BLaER1 (cell line): Measurements from ENCODE around the gene MPV17L.
A peak's percentile ranks its signal among the peaks of the same experiment; 100 is the strongest.
"Not testable (repeated sequence)": the region's sequence is repeated elsewhere in the genome, so short reads cannot be mapped to it uniquely, and the experiment has no call there.

Experiments used
- H3K27ac ChIP-seq: shearing (Covaris generic); formaldehyde crosslinking; 2 replicates; pipeline ENCODE4 v1.8.1; 2022
- H3K27me3 ChIP-seq: shearing (Covaris generic); formaldehyde crosslinking; 2 replicates; pipeline ENCODE4 v1.8.1; 2022
- H3K36me3 ChIP-seq: shearing (Covaris generic); formaldehyde crosslinking; 2 replicates; pipeline ENCODE4 v1.8.1; 2022
- H3K4me1 ChIP-seq: shearing (Covaris generic); formaldehyde crosslinking; 2 replicates; pipeline ENCODE4 v1.8.1; 2022
- H3K4me2 ChIP-seq: shearing (Covaris generic); formaldehyde crosslinking; 2 replicates; pipeline ENCODE4 v1.8.1; 2022
- H3K4me3 ChIP-seq: shearing (Covaris generic); formaldehyde crosslinking; 2 replicates; pipeline ENCODE4 v1.8.1; 2022
- H3K9ac ChIP-seq: shearing (Covaris generic); formaldehyde crosslinking; 2 replicates; pipeline ENCODE4 v1.8.1; 2022
- H3K9me3 ChIP-seq: shearing (Covaris generic); formaldehyde crosslinking; 2 replicates; pipeline ENCODE4 v1.8.1; 2022
- H4K20me1 ChIP-seq: shearing (Covaris generic); formaldehyde crosslinking; 2 replicates; pipeline ENCODE4 v1.8.1; 2022

MPV17L gene

GRCh38 chr16:15395631-15396508, at the start of gene MPV17L:
MPV17L (plus strand) TSS chr16:15395754; CDS start chr16:15395898, 144 bp downstream.
- not testable (repeated sequence) for H3K4me2 ChIP-seq
- H3K9me3 ChIP-seq: peaks cover 14% of the 10 kb centered on the region

GRCh38 chr16:15348721-15349120, 46.8 kb upstream of the MPV17L start:
- H3K4me1 ChIP-seq: not testable (repeated sequence)

More at GRCh38 chr16:15395631-15396508, at the start of gene MPV17L:
- H4K20me1 ChIP-seq, H3K27ac ChIP-seq, H3K4me1 ChIP-seq, H3K9ac ChIP-seq, H3K36me3 ChIP-seq: not testable (repeated sequence)
- 0 out of 2 replicates have a peak within 1 kb of the TSS, but pooled peaks have one; percentile 22 for H3K4me3 ChIP-seq
- peaks cover 18% of the 10 kb centered on the region for H3K27me3 ChIP-seq

DNA sequence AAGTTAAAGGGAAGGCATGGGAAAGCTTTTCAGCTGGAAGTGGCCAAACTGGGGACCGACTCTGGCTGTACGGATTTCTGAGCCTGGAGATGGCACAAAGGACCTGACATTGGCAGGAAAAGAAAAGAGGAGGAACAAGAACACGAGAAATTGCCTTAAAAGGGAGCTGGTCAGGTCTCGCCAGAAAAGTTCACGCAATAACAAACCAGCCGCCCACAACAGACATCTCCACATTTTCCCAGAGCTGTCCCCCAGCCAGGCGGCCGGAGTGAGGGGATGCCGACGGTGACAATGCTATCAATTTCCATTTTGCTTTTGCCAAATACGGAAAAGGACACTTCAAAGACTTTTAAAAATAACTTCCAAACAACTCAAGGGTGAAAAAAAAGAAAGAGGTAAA, 44.3 kb upstream of the MPV17L start:
- not testable (repeated sequence) for H3K4me1 ChIP-seq, H3K27ac ChIP-seq, H4K20me1 ChIP-seq

More at GRCh38 chr16:15348721-15349120, 46.8 kb upstream of the MPV17L start:
- not testable (repeated sequence) for H3K27ac ChIP-seq, H3K4me2 ChIP-seq, H3K36me3 ChIP-seq, H3K9me3 ChIP-seq, H3K4me3 ChIP-seq, H3K27me3 ChIP-seq, H4K20me1 ChIP-seq, H3K9ac ChIP-seq

DNA sequence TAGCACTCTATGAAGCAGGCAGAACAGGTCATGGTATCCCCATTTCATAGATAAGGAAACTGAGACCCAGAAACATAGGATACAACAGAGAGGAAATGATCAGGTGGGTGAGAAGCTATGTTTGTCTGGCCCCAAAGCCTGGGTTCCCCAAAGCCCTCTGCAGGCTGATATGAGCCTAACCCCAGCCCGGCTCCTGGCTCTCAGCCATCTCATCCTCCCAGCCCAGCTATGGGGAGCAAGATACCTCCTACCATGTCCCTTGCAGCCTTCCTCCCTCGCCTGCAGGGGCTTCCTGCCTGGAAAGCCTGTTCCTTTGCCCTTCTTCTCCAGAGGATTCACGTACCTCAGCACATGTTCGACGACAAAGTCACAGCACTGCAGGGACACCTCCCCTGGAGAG, 43.8 kb upstream of the MPV17L start:
- not testable (repeated sequence) for H3K9ac ChIP-seq, H3K27me3 ChIP-seq, H3K9me3 ChIP-seq, H3K4me2 ChIP-seq, H3K27ac ChIP-seq, H4K20me1 ChIP-seq, H3K36me3 ChIP-seq, H3K4me3 ChIP-seq, H3K4me1 ChIP-seq

More for the DNA sequence above, 44.3 kb upstream of the MPV17L start:
- H3K9ac ChIP-seq, H3K27me3 ChIP-seq, H3K36me3 ChIP-seq, H3K9me3 ChIP-seq, H3K4me3 ChIP-seq, H3K4me2 ChIP-seq: not testable (repeated sequence)

- not testable (repeated sequence) for H3K27me3 ChIP-seq, H3K9ac ChIP-seq, H3K4me3 ChIP-seq, H4K20me1 ChIP-seq, H3K9me3 ChIP-seq, H3K4me1 ChIP-seq, H3K4me2 ChIP-seq, H3K36me3 ChIP-seq, H3K27ac ChIP-seq
Observed at GRCh38 chr16:15352852-15353251, 42.7 kb upstream of the MPV17L start.

- H3K27me3 ChIP-seq, H3K27ac ChIP-seq, H4K20me1 ChIP-seq, H3K36me3 ChIP-seq, H3K9me3 ChIP-seq, H3K4me2 ChIP-seq, H3K4me1 ChIP-seq, H3K9ac ChIP-seq, H3K4me3 ChIP-seq: not testable (repeated sequence)
Observed at GRCh38 chr16:15354846-15355245, 40.7 kb upstream of the MPV17L start.

DNA sequence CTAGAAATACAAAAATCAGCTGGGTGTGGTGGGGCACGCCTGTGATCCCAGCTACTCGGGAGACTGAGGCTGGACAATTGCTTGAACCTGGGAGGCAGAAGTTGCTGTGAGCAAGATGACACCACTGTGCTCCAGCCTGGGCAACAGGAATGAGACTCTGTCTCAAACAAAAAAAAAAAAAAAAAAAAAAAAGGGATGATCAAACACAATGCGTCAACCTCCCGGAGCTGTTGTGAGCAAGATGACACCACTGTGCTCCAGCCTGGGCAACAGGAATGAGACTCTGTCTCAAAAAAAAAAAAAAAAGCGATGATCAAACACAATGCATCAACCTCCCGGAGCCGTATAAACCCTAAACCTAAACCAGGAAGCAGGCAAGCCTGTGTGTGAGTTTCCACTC, 38.1 kb upstream of the MPV17L start:
- H3K4me1 ChIP-seq, H3K9me3 ChIP-seq, H3K27ac ChIP-seq, H3K4me3 ChIP-seq, H3K36me3 ChIP-seq, H3K4me2 ChIP-seq, H3K27me3 ChIP-seq, H4K20me1 ChIP-seq, H3K9ac ChIP-seq: not testable (repeated sequence)

GRCh38 chr16:15378194-15378593, 17.4 kb upstream of the MPV17L start, which contains the start of gene NPIPA5:
NPIPA5 (minus strand) TSS chr16:15378294; CDS start chr16:15378294, 0 bp downstream.
- H3K4me1 ChIP-seq, H3K27me3 ChIP-seq, H3K9me3 ChIP-seq, H3K27ac ChIP-seq, H3K9ac ChIP-seq, H3K36me3 ChIP-seq, H3K4me2 ChIP-seq, H4K20me1 ChIP-seq, H3K4me3 ChIP-seq: not testable (repeated sequence)

GRCh38 chr16:15382810-15383209, 12.7 kb upstream of the MPV17L start:
- H3K4me3 ChIP-seq, H3K4me1 ChIP-seq, H3K9me3 ChIP-seq, H3K36me3 ChIP-seq, H4K20me1 ChIP-seq, H3K9ac ChIP-seq, H3K4me2 ChIP-seq, H3K27me3 ChIP-seq, H3K27ac ChIP-seq: not testable (repeated sequence)

DNA sequence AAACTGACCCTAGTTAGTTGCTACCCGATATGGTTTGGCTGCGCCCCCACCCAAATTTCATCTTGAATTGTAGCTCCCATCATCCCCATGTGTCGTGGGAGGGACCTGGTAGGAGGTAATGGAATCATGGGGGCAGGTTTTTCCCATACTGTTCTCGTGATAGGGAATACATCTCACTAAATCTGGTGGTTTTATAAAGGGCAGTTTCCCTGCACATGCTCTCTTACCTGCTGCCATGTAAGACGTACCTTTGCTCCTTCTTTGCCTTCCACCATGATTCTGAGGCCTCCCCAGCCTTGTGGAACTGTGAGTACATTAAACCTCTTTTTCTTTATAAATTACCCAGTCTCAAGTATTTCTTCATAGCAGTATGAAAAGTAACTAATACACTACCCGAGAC, 7.5 kb upstream of the MPV17L start:
- H3K27ac ChIP-seq, H3K4me3 ChIP-seq, H3K9ac ChIP-seq, H3K36me3 ChIP-seq, H4K20me1 ChIP-seq, H3K27me3 ChIP-seq, H3K4me2 ChIP-seq, H3K4me1 ChIP-seq, H3K9me3 ChIP-seq: not testable (repeated sequence)

DNA sequence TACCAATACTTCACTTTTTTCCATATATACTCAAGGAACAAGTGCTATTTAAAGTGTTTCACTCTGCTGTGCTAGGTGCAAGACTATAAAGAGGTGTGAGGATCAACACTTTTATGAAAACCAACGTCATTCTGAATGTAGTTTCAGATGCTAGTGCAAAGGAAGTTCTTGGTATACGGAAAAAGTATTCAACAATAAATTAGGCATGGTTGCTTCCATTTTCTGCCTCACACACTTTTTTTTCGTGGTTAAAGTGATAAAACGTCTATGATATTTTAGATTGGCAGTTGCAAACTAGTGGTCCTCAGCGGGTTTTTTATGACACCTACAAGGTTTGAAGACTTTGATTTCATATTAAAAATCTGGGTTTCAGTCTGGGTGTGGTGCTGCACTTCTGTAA, 5.6 kb upstream of the MPV17L start:
- H3K9ac ChIP-seq, H3K9me3 ChIP-seq, H3K27me3 ChIP-seq, H3K4me2 ChIP-seq, H3K4me1 ChIP-seq, H3K4me3 ChIP-seq, H3K27ac ChIP-seq, H4K20me1 ChIP-seq, H3K36me3 ChIP-seq: not testable (repeated sequence)

DNA sequence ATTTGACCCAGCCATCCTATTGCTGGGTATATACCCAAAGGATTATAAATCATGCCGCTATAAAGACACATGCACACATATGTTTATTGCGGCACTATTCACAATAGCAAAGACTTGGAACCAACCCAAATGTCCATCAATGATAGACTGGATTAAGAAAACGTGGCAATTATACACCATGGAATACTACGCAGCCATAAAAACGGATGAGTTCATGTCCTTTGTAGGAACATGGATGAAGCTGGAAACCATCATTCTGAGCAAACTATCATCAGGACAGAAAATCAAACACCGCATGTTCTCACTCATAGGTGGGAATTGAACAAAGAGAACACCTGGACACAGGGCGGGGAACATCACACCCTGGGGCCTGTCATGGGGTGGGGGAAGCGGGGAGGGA, 2.5 kb upstream of the MPV17L start:
- not testable (repeated sequence) for H3K36me3 ChIP-seq, H4K20me1 ChIP-seq, H3K4me1 ChIP-seq, H3K27ac ChIP-seq, H3K4me2 ChIP-seq, H3K4me3 ChIP-seq, H3K9ac ChIP-seq
- H3K27me3 ChIP-seq: peaks cover 18% of the 10 kb centered on the region
- H3K9me3 ChIP-seq: peaks cover 14% of the 10 kb centered on the region

DNA sequence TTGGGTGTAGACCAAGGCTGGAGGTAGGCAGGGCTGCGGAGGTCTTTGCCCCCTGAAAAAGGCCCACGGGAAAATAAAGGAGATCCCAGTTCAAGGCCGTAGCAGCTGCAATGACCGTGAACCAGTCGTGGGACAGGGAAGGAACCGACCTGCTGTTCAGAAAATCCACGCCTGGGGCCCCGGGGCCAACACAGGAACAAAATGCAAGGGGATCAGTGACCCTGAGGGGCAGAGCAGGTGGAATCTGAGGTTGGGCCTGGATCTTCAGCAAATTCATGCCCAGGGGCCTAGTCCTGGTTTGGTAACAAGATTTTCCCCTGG, 915 bp downstream of the MPV17L start:
- H4K20me1 ChIP-seq, H3K9ac ChIP-seq, H3K4me1 ChIP-seq, H3K27ac ChIP-seq, H3K4me3 ChIP-seq, H3K4me2 ChIP-seq, H3K36me3 ChIP-seq: not testable (repeated sequence)
- Histone ChIP-seq H3K9me3 (peaks cover 14% of the 10 kb centered on the region), H3K27me3 (peaks cover 18% of the 10 kb centered on the region)
